HG03103 (cell line): ENCODE measurements around the gene B4GALT2.

Experiments used
- ATAC-seq: cut with Tn5 transposase; IDR thresholded peaks from one replicate; pipeline ENCODE4 v1.9.1; 2021; ENCODE audit warnings: low read depth; ENCODE audit not compliant: unreplicated experiment

B4GALT2 gene

GRCh38 chr1:44024031-44024902 is 45.3 kb downstream of the B4GALT2 start:
- no peak for ATAC-seq

GRCh38 chr1:44024903-44025525 is 46.0 kb downstream of the B4GALT2 start:
- ATAC-seq, result no peak

GRCh38 chr1:44025816-44026215 is 46.8 kb downstream of the B4GALT2 start:
- no peak for ATAC-seq

- no peak for ATAC-seq
These were observed 48.3 kb downstream of the B4GALT2 start for GRCh38 chr1:44027320-44027719.

GRCh38 chr1:44029260-44029910 is 50.4 kb downstream of the B4GALT2 start:
- ATAC-seq, result peak; percentile 15

GRCh38 chr1:44029911-44030604 is 51.0 kb downstream of the B4GALT2 start:
- ATAC-seq, result peak; percentile 65

GRCh38 chr1:44030605-44031251 is 51.7 kb downstream of the B4GALT2 start:
- ATAC-seq, result peak; percentile 15

GRCh38 chr1:44031252-44032169 is 52.5 kb downstream of the B4GALT2 start, which contains the start of gene SLC6A9:
Gene SLC6A9, minus strand, starts transcription at chr1:44031462. Its CDS starts 7,185 bp downstream, at chr1:44024277.
- no peak for ATAC-seq

- no peak for ATAC-seq
These were observed 53.3 kb downstream of the B4GALT2 start for GRCh38 chr1:44032170-44032790.

GRCh38 chr1:44033041-44033575 is 54.1 kb downstream of the B4GALT2 start:
- no peak for ATAC-seq

- no peak for ATAC-seq
These were observed 54.7 kb downstream of the B4GALT2 start for GRCh38 chr1:44033756-44034155.

GRCh38 chr1:44034423-44034822 is 55.4 kb downstream of the B4GALT2 start:
- ATAC-seq, result no peak

- ATAC-seq, result no peak
These were observed 56.1 kb downstream of the B4GALT2 start for GRCh38 chr1:44034976-44035716.

- no peak for ATAC-seq
These were observed 56.9 kb downstream of the B4GALT2 start for GRCh38 chr1:44035726-44036408.

- ATAC-seq, result no peak
These were observed 57.6 kb downstream of the B4GALT2 start for GRCh38 chr1:44036409-44037139.

GRCh38 chr1:44037154-44037553 is 58.1 kb downstream of the B4GALT2 start:
- no peak for ATAC-seq
